GM04504 (cell line): ENCODE data around the gene DBH.

Experiments used
- DNase-seq: peaks from one replicate; pipeline ENCODE4 v3.0.0-alpha.2; 2012; ENCODE audit warnings: low read depth

Gene DBH

DNA sequence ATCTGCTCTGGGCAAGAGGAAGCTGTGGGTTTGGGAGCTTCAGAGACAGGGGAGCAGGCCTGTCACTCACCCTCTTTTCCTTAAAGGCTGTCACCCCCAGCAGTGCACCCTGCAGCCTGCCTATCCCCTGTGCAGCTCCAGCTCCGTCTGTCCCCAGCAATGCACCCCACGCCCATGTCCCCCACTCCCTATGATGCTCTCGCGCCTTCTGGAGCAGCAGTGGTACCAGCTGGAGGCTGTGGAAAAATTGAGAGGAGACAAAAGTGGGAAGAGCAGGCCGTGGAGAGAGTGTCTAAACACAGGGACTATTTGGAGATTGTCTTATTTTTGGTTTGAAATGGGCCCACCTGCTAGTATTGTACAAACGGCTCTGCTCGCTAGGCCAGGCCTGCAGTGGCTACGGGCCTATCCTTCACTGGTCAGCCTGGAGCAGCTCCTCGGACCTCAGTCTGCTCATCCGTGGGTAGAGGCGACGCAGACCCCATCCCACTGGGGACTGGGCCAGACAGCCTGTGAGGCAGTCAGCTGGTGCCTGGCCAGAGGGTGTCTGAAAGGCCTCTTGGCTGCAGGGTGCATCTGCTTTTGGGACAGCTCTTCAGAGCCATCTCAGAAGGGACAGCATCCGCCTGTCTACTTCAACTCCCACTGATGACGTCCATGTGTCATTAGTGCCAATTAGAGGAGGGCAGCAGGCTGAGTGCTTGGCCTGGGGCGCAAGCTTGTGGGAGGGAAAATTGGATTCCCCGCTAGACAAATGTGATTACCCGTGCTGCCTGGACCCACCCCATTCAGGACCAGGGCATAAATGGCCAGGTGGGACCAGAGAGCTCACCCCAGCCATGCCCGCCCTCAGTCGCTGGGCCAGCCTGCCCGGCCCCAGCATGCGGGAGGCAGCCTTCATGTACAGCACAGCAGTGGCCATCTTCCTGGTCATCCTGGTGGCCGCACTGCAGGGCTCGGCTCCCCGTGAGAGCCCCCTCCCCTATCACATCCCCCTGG is at the start of gene DBH:
Gene DBH, plus strand, starts transcription at position 831 of the 999 bp plus-strand sequence. Its CDS starts 9 bp downstream, at position 840.
- DNase-seq, result no peak

DNA sequence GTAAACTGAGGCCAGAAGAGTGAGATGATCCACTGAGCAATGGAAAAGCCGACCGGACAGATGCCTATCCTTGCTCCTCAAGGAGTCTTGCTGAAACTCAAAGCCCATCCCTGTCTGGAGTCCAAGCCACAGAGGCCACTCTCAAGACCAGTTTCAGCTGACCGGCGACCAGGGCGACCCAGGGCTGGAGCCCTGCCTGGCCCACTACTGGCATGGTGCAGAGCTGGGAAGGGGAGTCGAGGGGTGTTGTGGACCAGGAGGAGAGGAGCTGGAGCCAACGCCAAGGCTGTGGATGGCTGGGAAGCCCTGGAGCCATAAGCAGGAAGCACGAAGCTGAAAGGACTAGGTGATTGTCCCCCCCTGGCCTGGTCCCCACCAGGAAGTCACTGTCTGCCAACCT is 49.1 kb upstream of the DBH start:
- no peak for DNase-seq

DNA sequence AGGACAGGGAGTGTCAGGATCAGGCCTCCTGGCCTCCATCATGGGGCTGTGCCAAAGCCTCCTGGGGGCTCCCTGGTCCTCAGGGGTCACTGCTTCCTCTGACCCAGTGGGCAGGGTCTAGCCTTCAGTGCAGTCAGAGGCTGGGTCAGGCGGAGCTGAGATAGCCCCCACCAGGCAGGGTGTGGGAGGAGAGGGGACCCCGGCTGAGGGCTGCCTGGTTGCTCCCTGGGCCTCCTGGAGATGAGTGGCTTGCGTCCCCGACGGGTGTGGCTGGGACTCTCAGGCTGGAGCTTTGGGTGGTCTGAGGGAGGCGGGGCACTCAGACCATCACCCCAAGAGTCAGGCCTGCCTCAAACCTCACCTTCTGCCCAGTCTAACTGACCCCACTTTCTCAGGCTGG is 48.7 kb upstream of the DBH start:
- DNase-seq, result no peak

DNA sequence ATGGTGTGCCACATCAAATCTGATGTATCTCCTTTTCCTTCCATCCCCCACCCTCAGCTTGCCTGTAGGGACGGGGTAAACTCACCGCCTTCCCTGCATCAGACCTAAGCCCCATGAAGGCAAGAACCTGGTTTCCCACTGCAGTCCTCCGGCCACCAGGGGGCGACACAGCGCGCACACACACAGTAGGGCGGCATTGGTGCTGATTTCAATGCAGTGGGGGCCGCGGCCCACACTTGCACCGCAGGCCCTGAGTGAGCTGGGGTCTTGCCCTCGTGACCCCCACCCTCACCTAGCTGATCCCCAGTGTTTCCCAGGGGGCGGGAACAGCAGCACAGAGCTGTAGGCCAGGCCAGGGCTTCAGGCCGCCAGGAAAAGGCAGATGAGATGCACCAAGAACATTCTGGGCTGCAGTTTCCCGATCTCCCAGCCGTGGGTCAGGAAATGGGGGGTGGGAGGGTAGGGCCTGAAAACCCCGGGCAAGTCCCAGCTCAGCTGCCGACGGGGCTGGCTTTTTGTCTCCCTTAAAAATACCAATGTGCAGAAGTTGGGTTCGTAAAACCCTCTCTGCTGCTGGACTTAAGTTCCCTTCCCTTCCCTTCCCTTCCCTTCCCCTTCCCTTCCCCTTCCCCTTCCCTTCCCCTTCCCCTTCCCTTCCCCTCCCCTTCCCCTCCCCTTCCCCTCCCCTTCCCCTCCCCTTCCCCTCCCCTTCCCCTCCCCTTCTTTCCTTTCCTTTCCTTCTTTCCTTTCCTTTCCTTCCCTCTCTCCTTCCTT is 46.5 kb upstream of the DBH start:
- no peak for DNase-seq

DNA sequence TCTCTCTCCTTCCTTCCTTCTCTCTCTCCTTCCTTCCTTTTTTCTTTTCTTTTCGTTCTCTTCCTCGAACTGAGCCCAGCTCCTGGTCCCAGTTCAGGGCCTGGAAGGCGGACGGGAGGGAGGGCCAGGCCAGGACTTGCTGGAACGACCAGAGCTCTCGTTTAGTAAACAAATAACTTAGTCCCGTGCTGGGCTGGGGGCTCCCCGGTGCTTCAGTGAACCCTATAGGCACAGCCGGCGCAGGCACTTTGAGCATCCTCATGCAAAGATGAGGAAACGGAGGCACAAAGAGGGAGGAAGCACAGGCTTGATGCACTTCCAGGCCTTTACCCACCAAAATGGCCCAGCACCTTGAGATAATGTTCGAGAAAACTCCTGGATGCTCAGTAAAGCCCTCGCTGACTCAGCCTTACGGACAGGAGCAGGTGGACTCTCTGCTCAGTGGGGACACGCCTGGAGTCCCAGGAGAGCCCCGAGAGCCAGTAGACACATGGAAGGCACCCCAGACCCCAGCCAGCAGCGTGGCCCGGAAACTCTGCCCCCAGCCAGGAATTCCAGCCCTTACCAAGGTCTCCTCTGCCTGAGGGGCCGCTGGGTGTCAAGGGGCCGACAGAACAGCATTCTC is 45.8 kb upstream of the DBH start:
- DNase-seq, result no peak

DNA sequence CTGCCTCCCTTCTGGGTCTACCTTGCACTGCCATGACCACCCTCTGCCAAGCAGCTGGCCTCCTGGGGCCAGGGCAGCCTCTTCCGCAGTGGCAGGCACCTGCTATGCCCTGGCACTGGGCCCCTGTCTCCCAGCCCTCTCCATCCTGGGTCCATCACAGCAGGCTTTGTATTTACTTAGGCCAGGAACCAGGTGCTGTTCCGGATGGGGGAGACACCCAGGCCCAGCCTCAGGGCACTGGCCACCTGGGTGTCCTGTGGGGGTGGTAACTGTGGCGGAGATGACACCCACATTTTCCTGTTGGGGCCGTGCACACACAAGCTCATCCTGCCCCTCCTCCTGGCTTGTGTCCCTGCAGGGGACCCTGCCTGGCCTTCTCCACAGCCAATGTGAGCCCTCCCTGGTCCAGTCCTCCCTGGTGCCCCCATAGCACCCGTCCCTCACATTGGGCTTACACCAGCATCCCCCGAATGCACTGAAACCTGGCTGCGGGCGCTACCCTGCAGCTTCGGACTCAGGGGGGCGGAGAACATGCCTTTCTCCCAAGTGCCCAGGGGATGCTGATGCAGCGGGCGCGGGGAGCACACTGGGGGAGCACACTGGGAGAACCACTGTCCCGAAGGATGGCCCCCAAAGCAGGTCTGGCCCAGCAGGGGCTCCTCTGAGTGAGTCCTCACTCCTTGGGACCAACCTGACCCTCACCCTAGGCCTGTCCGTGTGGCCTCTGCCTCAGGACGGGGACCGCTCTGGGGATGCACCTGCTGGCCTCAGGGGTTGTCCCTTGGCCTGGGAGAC is 44.9 kb upstream of the DBH start:
- no peak for DNase-seq

DNA sequence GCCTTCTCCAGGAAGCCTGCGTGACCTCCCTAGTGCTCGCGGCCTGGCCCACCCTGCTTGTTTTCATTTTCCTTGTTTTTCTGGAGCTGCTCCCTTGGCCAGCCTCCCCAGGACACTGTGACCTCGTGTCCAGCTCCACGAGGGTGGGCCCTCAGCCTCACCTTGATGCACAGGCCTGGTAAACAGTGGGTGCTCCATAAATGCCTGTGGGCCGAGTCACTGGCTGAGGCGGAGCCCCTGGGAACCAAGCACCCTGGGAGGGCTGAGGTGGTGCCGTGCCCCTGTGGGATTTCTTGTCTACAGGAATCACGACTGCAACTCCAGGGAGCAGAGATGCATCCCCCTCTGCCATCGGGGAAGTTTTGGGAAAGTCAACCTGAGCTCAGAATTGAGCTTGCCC is 44.2 kb upstream of the DBH start:
- no peak for DNase-seq

DNA sequence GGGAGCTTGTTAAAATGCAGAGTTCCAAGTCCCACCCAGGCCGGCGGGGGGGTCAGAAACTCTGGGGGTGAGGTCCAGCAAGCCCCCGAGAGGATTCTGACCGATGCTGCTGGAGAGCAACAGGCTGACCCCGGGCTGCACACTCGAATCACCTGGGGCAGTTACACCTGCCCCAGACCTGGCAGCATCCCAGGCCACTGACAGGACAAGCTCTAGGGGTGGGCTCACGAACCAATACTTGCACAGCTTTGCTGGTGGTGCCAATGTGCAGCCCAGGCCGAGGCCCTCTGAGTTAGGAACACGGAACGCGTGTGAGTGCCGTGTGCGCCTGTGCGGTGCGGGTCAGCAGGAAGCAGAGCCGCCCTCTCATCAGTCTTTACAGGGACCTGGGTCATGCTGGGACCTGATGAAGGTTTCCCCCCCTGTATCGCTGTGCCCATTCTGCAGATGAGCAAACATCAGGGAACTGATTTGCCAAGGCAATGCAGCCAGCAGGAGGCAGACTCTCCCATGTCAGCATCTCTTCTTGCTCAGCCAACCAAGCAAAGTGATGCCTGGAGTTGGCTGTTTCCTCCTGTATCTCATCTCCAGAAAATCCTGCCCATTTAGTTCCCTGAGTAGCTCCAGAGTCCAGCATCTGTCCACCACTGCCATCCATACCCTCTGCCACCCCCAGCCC is 43.3 kb upstream of the DBH start:
- no peak for DNase-seq

DNA sequence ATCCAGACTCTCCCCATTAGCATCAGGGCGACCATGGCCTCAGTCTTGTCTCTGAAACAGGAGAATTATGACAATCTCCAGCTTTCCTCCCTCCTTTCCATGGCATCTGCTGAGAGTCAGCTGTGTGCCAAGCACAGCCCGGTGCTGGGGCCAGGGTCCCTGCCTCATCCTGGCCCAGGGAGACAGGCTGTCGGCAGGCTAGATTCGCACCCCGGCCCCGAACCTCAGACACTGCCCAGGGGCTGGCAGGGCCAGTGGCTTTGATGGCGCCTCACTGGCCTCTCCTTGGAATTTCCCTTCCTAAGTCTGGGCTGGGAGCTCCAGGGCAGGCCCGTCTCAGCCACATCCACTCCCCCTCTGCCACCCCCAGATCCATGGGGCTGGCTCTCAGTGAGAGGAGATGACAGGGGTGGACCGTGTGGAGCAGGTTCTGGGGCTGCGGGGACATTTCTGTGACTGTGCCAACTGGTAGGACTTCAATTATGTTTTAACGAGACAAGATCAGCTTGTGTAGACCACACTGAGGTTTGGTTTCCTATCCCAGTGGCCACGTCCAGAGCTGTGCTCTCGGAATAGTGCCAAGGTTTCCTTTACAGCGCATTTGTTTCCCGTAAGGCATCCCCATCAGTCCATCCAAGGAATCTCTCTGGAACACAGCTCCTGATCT is 42.4 kb upstream of the DBH start:
- no peak for DNase-seq

DNA sequence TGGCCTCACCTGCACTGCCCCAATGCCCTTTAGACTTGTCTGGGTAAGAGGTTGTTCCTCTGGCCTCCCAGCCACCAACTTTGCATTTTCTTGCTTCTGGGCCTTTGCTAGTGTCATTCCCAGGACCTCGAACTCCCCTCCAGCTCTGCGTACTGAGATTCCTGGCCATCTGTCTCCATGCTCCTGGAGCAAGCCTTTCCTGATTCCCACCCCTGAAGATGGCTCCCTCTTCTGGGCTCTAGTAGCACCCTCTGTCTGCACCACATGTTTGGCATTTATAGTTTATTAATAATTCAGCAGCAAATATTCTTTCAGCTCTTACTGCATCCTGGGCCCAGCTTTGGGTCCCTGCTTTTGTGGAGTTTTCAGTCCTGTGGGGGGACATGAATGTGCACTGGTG is 41.9 kb upstream of the DBH start:
- no peak for DNase-seq

DNA sequence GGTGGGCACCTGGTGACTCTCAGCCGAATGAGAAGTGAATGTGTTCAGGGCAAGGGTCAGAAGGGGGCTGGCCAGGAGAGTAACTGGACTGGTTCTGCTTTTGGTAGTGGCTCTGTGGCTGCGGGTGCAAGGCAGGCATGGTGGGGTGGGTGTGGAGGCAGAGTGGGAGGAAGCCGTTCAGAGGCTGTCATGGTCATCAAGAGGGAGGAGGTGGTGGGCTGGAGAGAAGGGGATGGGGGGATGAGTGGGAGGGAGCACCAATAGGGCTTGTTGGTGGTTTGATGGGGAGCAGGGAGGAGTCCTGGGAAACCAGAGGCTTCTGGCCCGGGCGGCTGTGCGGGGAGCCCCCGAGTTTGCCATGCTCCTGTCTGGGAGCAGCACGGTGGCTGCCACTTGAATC is 40.3 kb upstream of the DBH start:
- no peak for DNase-seq

DNA sequence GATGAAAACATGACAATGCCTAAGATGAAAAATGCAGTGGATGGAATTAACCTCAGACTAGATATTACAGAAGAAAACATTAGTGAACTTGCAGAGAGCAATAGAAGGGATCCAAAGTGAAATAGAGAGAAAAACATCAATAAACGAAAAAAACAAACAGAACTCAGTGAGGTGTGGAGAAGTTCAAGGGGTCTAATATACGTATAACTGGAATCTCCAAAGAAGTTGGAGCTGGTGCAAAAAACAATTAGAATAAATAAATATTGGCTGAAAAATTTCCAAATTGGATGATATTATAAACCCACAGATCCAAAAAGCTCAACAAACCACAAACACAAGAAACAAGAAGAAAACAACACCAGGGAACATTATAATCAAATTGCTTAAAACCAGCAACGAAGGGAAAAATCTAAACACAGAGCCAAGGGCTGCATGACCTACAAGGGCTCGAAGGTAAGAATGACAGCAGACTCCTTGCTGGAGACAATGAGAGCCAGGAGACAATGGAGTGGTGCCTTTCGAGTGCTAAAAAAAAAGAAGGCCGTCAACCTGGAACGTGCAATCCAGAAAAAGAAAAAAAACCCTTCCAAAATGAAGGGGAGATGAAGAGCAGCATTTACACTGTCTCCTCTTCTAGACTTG is 38.7 kb upstream of the DBH start:
- DNase-seq, result no peak

DNA sequence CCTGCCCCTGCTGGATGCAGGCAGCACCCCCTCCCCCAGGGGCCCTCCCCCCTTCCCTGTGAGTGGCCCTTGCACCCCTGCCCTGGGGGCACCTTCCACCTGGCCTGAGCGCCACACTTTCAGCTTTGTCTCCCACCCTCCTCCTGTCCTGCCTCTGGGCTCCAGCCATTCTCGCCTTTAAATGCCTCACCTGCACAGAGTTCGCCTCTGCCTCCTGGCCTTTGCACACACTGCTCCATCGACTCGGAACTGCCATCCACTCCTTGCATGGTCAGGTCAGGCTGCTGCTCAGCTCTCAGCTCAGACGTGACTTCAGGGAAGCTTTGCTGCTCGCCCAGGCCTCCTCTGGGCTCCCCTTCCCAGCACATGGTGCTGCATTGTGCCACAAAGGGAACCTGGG is 37.2 kb upstream of the DBH start:
- no peak for DNase-seq

DNA sequence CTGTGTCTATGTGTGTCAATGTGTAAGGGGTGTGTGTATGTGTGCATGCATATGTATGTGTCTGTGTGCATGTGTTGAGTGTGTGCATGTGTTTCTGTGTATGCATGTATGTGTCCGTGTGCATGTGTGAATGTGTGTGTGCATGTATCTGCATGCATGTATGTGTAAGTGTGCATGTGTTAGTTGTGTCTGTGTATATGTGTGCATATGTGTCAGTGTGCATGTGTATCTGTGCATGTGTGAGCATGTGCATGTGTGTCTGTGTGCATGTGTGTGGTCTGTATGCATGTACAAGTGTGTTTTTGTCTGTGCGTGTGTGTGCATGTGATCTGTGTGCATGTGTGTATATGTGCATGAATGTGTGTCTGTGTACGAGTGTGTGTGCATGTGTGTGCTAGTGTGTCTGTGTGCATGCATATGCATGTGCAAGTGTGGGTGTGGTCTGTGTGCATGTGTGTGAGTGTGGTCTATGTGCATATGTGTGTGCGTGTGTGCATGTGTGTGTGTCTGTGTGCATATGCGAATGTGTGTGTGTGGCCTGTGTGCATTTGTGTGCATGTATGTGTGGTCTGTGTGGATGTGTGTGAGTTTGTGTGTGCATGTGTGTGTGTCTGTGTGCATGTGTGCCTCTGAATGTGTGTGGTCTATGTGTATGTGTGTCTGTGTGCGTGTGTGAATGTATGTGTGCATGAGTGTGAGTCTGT is 36.5 kb upstream of the DBH start:
- DNase-seq, result no peak

DNA sequence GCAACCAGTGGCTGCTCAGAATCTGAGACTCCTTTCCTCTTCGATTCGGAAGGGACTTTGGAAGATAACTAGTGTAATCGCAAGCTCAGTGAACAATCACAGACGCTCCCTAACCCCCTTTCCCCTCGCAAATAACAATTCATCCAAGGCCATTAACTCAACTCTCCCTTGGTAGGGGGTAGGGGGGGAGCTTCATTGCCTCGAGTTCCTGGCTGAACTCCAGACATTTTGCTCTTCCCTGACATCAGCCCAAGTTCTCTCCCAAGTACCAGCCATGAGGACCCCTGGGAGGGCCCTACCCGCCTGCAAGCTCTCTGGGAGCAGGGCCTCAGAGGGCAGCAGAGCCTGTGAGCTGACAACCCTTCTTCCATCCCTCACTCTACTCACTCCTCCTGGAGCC is 35.4 kb upstream of the DBH start:
- no peak for DNase-seq

DNA sequence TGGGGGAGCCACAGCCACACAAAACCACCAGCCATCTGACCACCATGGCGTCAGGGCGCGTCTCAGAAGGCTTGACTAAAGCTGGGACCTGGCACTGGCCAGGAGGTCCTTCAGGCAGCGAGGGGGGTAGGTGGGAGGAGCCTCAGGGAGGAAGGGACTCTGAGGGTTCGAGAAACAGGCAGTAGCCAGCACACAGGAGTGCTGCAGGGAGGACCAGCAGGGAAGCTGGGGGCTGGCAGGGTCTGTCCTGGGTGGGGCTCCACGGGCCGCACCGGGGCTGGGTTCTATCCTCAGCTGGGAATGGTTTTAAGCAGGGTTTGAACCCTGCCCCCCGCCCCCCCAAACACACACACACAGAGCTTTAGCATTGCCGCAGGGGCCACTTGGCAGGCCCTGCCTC is 34.4 kb upstream of the DBH start:
- DNase-seq, result no peak

DNA sequence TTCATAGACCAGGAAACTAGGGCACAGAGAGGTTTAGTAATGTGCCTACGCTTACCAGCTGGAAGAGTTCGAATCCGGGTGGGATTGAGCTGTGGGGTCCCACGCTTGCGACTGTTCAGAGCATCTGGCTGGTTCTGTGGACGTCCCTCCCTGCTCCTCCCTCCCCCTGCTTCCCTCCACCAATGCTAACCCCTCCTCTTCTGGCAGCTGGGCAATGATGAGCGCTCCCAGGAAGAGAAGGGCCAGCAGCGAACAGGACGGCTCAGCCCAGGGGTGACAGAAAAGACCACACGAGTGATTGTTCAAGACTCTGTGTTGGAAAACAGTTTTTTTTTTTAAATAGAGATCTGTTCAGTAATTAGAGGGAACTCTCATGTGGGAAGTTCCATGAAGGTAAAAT is 33.9 kb upstream of the DBH start:
- DNase-seq, result no peak

DNA sequence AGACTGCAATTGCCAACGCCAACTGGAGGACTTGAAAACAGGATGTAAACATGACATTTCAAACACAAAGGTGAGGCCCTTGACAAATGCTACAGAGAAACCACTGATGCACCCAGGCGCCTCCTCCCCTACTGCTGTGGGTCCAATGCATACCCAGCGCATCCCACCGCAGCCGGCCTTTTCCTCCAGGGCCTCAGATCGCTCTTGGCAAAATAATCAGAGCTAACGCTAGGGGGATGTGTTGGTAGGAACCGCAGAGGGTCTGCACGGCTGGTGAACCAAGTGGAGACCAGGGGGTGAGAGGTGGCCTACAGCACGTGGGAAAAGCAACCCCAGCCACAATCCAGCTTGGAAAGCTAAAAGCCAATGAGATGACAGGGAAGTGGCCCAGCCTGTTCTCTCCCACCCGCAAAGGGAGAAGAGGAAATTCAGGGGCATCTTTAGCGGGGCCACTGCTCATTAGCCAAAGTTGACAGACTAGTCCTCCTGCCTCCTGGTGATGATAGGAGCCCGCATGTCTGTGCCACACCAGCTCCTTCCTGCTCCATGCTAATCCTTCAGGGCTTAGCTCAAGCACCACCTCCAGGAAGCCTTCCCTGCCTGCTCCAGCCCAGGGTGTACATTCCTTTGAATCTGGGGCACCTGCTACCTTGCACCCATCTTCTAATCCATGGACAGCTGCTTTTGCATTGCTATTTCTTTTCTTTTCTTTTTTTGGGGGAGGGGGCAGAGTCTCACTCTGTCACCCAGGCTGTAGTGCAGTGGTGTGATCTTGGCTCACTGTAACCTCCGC is 32.8 kb upstream of the DBH start:
- no peak for DNase-seq

DNA sequence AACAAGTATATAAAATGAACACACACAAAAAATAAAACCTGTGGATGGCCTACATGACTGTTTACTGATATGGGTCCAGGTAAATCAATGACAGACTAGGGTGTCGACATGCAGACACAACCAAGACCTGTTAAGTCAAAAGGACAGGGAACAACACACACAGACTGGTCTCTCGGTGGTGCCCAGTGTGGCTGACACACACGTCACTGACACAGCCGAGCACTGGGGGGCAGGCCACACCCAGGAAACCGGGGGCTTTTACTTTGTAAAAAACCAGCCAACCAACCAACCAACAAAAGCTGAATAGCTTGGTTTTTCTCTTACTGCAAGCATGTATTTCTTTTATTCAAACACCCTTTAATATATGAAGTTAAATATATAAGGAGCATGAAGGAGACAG is 31.9 kb upstream of the DBH start:
- DNase-seq, result no peak
